GM10266 (cell line): ENCODE measurements around the gene TOR1B.

Experiments used
- DNase-seq: peaks from one replicate; pipeline ENCODE4 v3.0.0; 2012; ENCODE audit errors: extremely low spot score
- CTCF ChIP-seq: IDR thresholded peaks from 2 replicates; pipeline ENCODE4 v1.5.1; 2012; ENCODE audit warnings: mild to moderate bottlenecking, low read depth; ENCODE audit not compliant: control insufficient read depth, insufficient read depth; ENCODE audit errors: missing control alignments

The TOR1B gene

GRCh38 chr9:129815278-129815677 lies 12.3 kb downstream of the TOR1B start:
- TF ChIP-seq CTCF: no peak
- DNase-seq: no peak

- no peak for TF ChIP-seq CTCF
- DNase-seq: no peak
These were observed 13.8 kb downstream of the TOR1B start for GRCh38 chr9:129816501-129817435.

- DNase-seq: peak; percentile 40
- TF ChIP-seq CTCF: no peak
These were observed 20.0 kb downstream of the TOR1B start for GRCh38 chr9:129822898-129823541.

GRCh38 chr9:129823542-129823934 lies 20.6 kb downstream of the TOR1B start:
- DNase-seq: peak; percentile 42
- no peak for TF ChIP-seq CTCF

GRCh38 chr9:129823935-129824601 lies 21.1 kb downstream of the TOR1B start, which contains the start of gene TOR1A:
Gene TOR1A (minus strand): TSS chr9:129824136. CDS start chr9:129824085, 51 bp downstream.
- peak; percentile 96 for DNase-seq
- TF ChIP-seq CTCF: no peak

- TF ChIP-seq CTCF: no peak
- no peak for DNase-seq
These were observed 23.4 kb downstream of the TOR1B start for GRCh38 chr9:129826344-129826743.
